Measurements from ENCODE around the gene FITM1. TPM values are rescaled to one million over a fixed set of nuclear protein-coding genes. Genes with fewer than 3 reads are reported as not detected.

The FITM1 gene
- 1 to 10 TPM; 1.5 to 1.7 TPM for total RNA-seq
- 2.0 TPM for polyA plus RNA-seq (2013, experiment 1 of 2)
- 5.6 TPM for polyA plus RNA-seq (2013, experiment 2 of 2)
- 0.06 to 3.6 (median 1.2) reads per million in 172 experiments for total RNA-seq

- H3K27ac ChIP-seq (ENCODE audit: low read depth in 1 of 2, low read length in 2 of 2): no peak within 1 kb of the TSS
- H3K27me3 ChIP-seq (ENCODE audit: control insufficient read depth in 1 of 2, insufficient read depth in 2 of 2, low read length in 2 of 2): no peaks in the 10 kb centered on the region
- H3K9me3 Mint-ChIP-seq: no peaks in the 10 kb centered on the region
- no peaks in the 10 kb centered on the region for H3K27me3 Mint-ChIP-seq
- DNase-seq: no peak
- peaks cover 4% of the 10 kb centered on the region for H3K36me3 Mint-ChIP-seq (ENCODE audit: low read depth)
- peaks cover 20% of the 10 kb centered on the region for H3K4me1 ChIP-seq (ENCODE audit: insufficient read depth, low read length)
- ChIA-PET POLR2A (interaction anchor here (11.7 kb wide), 1 partner anchor 14 kb away, joined by 296 read pairs; the partner anchor contains the start of genes DCAF11 and NRL), CTCF (no interaction called here)
- peak within 1 kb of the TSS; percentile 66 for H3K27ac Mint-ChIP-seq
- H3K4me1 Mint-ChIP-seq (ENCODE audit: low read depth): peaks cover 28% of the 10 kb centered on the region
- H3K36me3 ChIP-seq (ENCODE audit: insufficient read depth, low read length): no peaks in the 10 kb centered on the region
- no peak for TF ChIP-seq CTCF (IDR thresholded peaks at IDR 0.05)
- ATAC-seq (ENCODE audit: poor library complexity): no peak
- peak within 1 kb of the TSS; percentile 43 for H3K4me3 Mint-ChIP-seq
- intact Hi-C loops (cut with DNase I, micrococcal nuclease): no loop called here
- H3K4me3 ChIP-seq (ENCODE audit: low read length): no peak within 1 kb of the TSS
- H3K9me3 ChIP-seq (ENCODE audit: control insufficient read depth in 1 of 2, insufficient read depth in 1 of 2, low read length in 2 of 2): no peaks in the 10 kb centered on the region
Measured at GRCh38 chr14:24130380-24130716, at the start of gene FITM1. TSS of gene FITM1 (plus strand) at chr14:24130659. CDS start at chr14:24131564, 905 bp downstream.

DNA sequence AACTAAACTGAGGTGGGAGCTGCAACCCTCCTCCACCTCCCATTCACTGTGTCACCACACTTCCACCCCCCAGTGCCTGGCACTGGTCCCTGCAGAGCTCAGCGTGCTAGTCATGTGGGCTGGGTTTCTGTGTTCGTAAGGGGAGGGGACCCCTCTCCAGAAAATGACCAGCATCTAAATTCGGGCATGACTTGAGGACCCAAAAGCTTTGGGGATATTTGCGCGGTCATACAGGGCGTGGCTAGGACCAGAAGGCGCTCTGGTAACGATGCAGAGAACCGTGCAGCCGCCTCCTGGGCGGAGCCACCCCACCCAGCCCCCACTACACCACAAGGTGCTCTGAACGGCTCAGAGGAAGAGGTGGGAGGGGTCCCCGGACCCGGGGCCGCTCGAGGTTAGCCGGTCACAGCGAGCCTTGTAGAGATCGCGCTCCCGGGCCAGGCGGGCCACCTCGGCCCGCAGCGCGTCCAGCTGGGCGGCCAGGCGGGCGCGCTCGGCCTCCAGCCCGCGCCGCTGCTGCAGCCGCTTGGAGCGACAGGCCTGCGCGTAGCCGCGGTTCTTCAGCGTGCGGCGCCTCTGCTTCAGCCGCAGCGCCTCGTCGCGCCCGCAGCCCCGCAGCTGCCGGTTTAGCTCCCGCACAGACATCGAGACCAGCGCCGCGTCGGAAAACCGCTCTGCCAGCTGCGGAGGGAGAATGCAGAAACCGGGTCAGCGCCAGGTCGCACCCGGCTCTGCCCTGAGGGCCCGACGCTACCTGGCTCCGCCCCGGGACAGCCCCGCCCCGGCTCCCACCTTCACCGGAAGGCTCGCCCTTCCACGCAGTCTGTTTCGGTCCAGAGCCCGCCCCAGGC lies 49.3 kb upstream of the FITM1 start:
- Mint-ChIP-seq H3K9me3 (no peaks in the 10 kb centered on the region), H3K27ac (peak overlapping the region; percentile 90), H3K4me1 (ENCODE audit: low read depth) (peaks cover 24% of the 10 kb centered on the region), H3K36me3 (ENCODE audit: low read depth) (no peaks in the 10 kb centered on the region), H3K4me3 (peak overlapping the region; percentile 93), H3K27me3 (no peaks in the 10 kb centered on the region)
- Histone ChIP-seq H3K4me3 (ENCODE audit: low read length) (peak overlapping the region; percentile 56), H3K36me3 (ENCODE audit: insufficient read depth, low read length) (no peaks in the 10 kb centered on the region), H3K27me3 (ENCODE audit: control insufficient read depth in 1 of 2, insufficient read depth in 2 of 2, low read length in 2 of 2) (no peaks in the 10 kb centered on the region), H3K4me1 (ENCODE audit: insufficient read depth, low read length) (peaks cover 21% of the 10 kb centered on the region), H3K27ac (ENCODE audit: low read depth in 1 of 2, low read length in 2 of 2) (peak overlapping the region; percentile 2 to 52), H3K9me3 (ENCODE audit: control insufficient read depth in 1 of 2, insufficient read depth in 1 of 2, low read length in 2 of 2) (no peaks in the 10 kb centered on the region)
- intact Hi-C loops (cut with DNase I, micrococcal nuclease): no loop called here
- ATAC-seq (ENCODE audit: poor library complexity): peak; percentile 90
- ChIA-PET CTCF (interaction anchor here (0.6 to 3.4 kb wide), 7 partner anchors 9 to 80 kb away, joined by 3 to 21 read pairs (median 4); partner anchors contain the start of genes EMC9, IRF9 and PCK2), POLR2A (interaction anchor here (0.6 to 5.1 kb wide), 28 partner anchors 11 to 350 kb away, joined by 3 to 89 read pairs (median 5); partner anchors contain the start of genes CARMIL3, DCAF11, EMC9 and IRF9)
- DNase-seq: peak; percentile 47 to 82 (median 68)
- TF ChIP-seq CTCF (IDR thresholded peaks at IDR 0.05): no peak

- Mint-ChIP-seq H3K4me3 (peak overlapping the region; percentile 93), H3K4me1 (ENCODE audit: low read depth) (peaks cover 24% of the 10 kb centered on the region), H3K27me3 (no peaks in the 10 kb centered on the region), H3K27ac (peak overlapping the region; percentile 89), H3K36me3 (ENCODE audit: low read depth) (no peaks in the 10 kb centered on the region), H3K9me3 (no peaks in the 10 kb centered on the region)
- intact Hi-C loops (cut with DNase I, micrococcal nuclease): no loop called here
- Histone ChIP-seq H3K9me3 (ENCODE audit: control insufficient read depth in 1 of 2, insufficient read depth in 1 of 2, low read length in 2 of 2) (no peaks in the 10 kb centered on the region), H3K27me3 (ENCODE audit: control insufficient read depth in 1 of 2, insufficient read depth in 2 of 2, low read length in 2 of 2) (no peaks in the 10 kb centered on the region), H3K4me1 (ENCODE audit: insufficient read depth, low read length) (peaks cover 21% of the 10 kb centered on the region), H3K27ac (ENCODE audit: low read depth in 1 of 2, low read length in 2 of 2) (no peak overlapping the region), H3K36me3 (ENCODE audit: insufficient read depth, low read length) (no peaks in the 10 kb centered on the region), H3K4me3 (ENCODE audit: low read length) (peak overlapping the region; percentile 56)
- CTCF ChIA-PET: interaction anchor here (1.1 to 3.4 kb wide), 4 partner anchors 9 to 27 kb away, joined by 3 to 21 read pairs (median 7); partner anchors contain the start of gene PCK2
- DNase-seq (peak in 1 of 14 experiments; percentile 10), ATAC-seq (ENCODE audit: poor library complexity) (no peak)
- POLR2A ChIA-PET: interaction anchor here (0.9 to 5.1 kb wide), 23 partner anchors 12 to 350 kb away, joined by 3 to 89 read pairs (median 6); partner anchors contain the start of genes CARMIL3, DCAF11, EMC9 and IRF9
- TF ChIP-seq CTCF (IDR thresholded peaks at IDR 0.05): no peak
Measured at GRCh38 chr14:24081739-24082211, 48.7 kb upstream of the FITM1 start.
